Gastrocnemius medialis (tissue), 4 donors: ENCODE data around the gene PRKN. TPM values are rescaled to one million over a fixed set of nuclear protein-coding genes. Genes with fewer than 3 reads are reported as not detected.

Experiments used
- ATAC-seq, 2 donors: fragments of 150-250 bp; one replicate each; pipeline ENCODE4 v1.9.1; 2016
- DNase-seq, 2 donors: peaks; one replicate each; pipeline ENCODE4 v3.0.0-alpha.2; 2019
- H3K27ac ChIP-seq, 4 donors: fragments of 200-600 bp; sonication (generic); 1 replicate in 1 of 4; 2 replicates in 3 of 4; pipeline ENCODE4 v1.5.1; 2016 to 2018; ENCODE audit warnings: mild to moderate bottlenecking in 2 of 4, moderate library complexity in 1 of 4
- H3K27me3 ChIP-seq, 3 donors: fragments of 200-600 bp; sonication (generic) in 2 of 3; 1 replicate in 1 of 3; 2 replicates in 2 of 3; pipeline versions ENCODE4 v1.5.1 to v1.6.0; 2016 to 2019; ENCODE audit warnings: mild to moderate bottlenecking in 1 of 3, moderate library complexity in 1 of 3
- H3K36me3 ChIP-seq, 2 donors: fragments of 200-600 bp; sonication (generic) in 1 of 2; one replicate each; pipeline ENCODE4 v1.5.1; 2017 to 2018
- H3K4me1 ChIP-seq, 2 donors: fragments of 200-600 bp; sonication (generic) in 1 of 2; one replicate each; pipeline ENCODE4 v1.5.1; 2016 to 2017; ENCODE audit warnings: mild to moderate bottlenecking in 2 of 2
- H3K4me3 ChIP-seq, 4 donors: fragments of 200-600 bp; sonication (generic) in 3 of 4; 1 replicate in 1 of 4; 2 replicates in 3 of 4; pipeline ENCODE4 v1.5.1; 2016 to 2019; ENCODE audit warnings: mild to moderate bottlenecking in 2 of 4
- H3K9me3 ChIP-seq, 3 donors: fragments of 200-600 bp; sonication (generic) in 2 of 3; 1 replicate in 1 of 3; 2 replicates in 2 of 3; pipeline ENCODE4 v1.5.1; 2016 to 2019
- POLR2A ChIP-seq, 2 donors: fragments of 450-650 bp; IDR thresholded peaks; one replicate each; pipeline ENCODE4 v1.6.1; 2017; ENCODE audit warnings: antibody characterized with exemption in 2 of 2, mild to moderate bottlenecking in 2 of 2, moderate library complexity in 2 of 2
- in situ Hi-C, 4 donors: fragments of 200-750 bp; cut with MboI; loops; one replicate each; pipeline versions ENCODE4 v1.15.0 to v1.8.0; 2017; ENCODE audit warnings: low sequenced_read_pairs in 4 of 4
- intact Hi-C: fragments of 100-400 bp; cut with DNase I; formaldehyde crosslinking; loops from one replicate; pipeline ENCODE4 v1.15.1; 2023; ENCODE audit warnings: low total_unique reads
- total RNA-seq, 4 donors: library from RNA; depleted of rRNA; stranded (reverse); fragments of >200 nt; gene quantifications; one replicate each; pipeline versions ENCODE4 v1.1.0 to v1.2.3, GENCODE V29; 2016
- TF ChIP-seq, protein P1 (sequence below), 5 experiments: fragments of 450-650 bp in 3 of 5; fragments of 200-600 bp in 2 of 5; sonication (generic) in 2 of 5; IDR thresholded peaks in 4 of 5; conservative IDR thresholded peaks in 1 of 5; 1 replicate in 4 of 5; 2 replicates in 1 of 5; pipeline ENCODE4 v1.5.1; 2016 to 2019; ENCODE audit warnings: antibody characterized with exemption in 5 of 5, mild to moderate bottlenecking in 3 of 5, moderate library complexity in 3 of 5

Gene PRKN
- total RNA-seq, 4 donors from 2014 or later, result 8.4 to 21.6 (median 13.7) TPM

DNA sequence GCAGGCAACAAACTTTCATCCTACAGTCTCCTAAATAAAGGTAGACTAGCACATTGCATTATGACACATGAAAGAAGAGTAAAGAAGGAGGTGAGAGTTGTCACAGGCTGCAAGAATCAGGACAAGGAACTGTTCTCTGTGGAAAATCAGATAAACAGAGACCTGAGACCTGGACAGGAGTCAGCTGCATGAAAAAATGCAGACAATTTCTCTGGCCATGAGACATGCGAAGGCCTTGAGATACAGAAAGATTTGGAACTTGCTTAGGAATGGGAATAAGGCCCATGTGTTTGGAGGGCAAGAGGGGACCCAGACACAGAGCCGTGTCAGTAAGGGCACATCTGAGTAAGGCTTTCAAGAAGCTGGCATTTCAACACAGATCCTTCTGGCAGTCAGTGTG, 779.1 kb downstream of the PRKN start:
- Histone ChIP-seq H3K27ac (no peak overlapping the region), H3K36me3 (no peaks in the 10 kb centered on the region), H3K4me3 (no peak overlapping the region), H3K9me3 (no peaks in the 10 kb centered on the region), H3K4me1 (peaks cover 0 to 10% of the 10 kb centered on the region in 2 donors), H3K27me3 (no peaks in the 10 kb centered on the region)
- no peak for ATAC-seq
- intact Hi-C loops (no loop called here), in situ Hi-C loops (no loop called here)
- no peak for TF ChIP-seq POLR2A (IDR thresholded peaks at IDR 0.05)
- TF ChIP-seq, protein P1, sequence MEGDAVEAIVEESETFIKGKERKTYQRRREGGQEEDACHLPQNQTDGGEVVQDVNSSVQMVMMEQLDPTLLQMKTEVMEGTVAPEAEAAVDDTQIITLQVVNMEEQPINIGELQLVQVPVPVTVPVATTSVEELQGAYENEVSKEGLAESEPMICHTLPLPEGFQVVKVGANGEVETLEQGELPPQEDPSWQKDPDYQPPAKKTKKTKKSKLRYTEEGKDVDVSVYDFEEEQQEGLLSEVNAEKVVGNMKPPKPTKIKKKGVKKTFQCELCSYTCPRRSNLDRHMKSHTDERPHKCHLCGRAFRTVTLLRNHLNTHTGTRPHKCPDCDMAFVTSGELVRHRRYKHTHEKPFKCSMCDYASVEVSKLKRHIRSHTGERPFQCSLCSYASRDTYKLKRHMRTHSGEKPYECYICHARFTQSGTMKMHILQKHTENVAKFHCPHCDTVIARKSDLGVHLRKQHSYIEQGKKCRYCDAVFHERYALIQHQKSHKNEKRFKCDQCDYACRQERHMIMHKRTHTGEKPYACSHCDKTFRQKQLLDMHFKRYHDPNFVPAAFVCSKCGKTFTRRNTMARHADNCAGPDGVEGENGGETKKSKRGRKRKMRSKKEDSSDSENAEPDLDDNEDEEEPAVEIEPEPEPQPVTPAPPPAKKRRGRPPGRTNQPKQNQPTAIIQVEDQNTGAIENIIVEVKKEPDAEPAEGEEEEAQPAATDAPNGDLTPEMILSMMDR (IDR thresholded peaks at IDR 0.05 in 4 of 5, conservative IDR thresholded peaks at IDR 0.05 in 1 of 5), result no peak
- DNase-seq, result no peak

DNA sequence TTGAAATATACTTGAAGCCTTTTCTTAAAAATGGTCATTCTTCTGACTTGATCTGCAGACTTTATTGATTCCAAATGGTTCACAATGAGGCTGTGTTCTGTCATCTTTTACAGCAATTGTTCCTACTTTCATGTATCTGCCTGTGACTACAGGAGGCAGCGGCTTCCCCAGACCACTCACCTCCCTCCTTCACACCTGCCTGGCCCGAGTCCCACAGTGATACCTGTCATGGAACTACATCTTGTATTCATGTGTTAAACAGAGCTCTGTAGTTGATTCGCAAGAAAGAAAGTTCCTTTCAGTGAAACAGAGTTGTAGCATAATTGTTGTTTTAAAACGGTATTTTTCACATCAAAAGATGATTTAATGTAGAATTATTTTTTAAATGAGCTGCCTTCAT, 780.2 kb downstream of the PRKN start:
- H3K9me3 ChIP-seq, result no peaks in the 10 kb centered on the region
- no peak overlapping the region for H3K4me3 ChIP-seq
- in situ Hi-C loops (no loop called here), intact Hi-C loops (no loop called here)
- no peak overlapping the region for H3K27ac ChIP-seq
- H3K27me3 ChIP-seq, result no peaks in the 10 kb centered on the region
- H3K4me1 ChIP-seq, result peaks cover 0 to 10% of the 10 kb centered on the region in 2 donors
- no peaks in the 10 kb centered on the region for H3K36me3 ChIP-seq
- TF ChIP-seq POLR2A (IDR thresholded peaks at IDR 0.05), result no peak
- TF ChIP-seq, protein P1 (IDR thresholded peaks at IDR 0.05 in 4 of 5, conservative IDR thresholded peaks at IDR 0.05 in 1 of 5), result no peak
- ATAC-seq, result no peak
- no peak for DNase-seq

DNA sequence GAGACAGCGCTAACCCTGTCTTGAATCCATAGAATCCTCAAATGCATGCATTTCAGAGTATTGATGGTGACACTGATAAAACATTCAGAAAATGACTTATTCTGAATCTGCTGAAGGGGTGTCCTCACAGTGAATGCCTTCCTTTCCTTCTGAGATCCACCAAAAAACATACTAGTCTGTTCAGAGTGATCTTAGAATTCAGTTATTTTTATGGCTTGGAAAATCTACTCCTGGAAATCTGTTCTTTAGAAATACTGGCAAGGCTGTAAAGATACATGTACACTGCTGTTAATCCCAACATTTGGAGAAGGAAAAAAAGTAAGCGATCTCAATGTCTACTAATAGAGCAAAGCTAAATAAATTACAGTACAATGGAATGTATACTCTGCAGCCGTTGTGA, 781.1 kb downstream of the PRKN start:
- TF ChIP-seq, protein P1 (IDR thresholded peaks at IDR 0.05 in 4 of 5, conservative IDR thresholded peaks at IDR 0.05 in 1 of 5), result no peak
- TF ChIP-seq POLR2A (IDR thresholded peaks at IDR 0.05), result no peak
- intact Hi-C loops, result no loop called here
- peaks cover 0 to 7% of the 10 kb centered on the region in 2 donors for H3K4me1 ChIP-seq
- DNase-seq (no peak), ATAC-seq (no peak)
- H3K27me3 ChIP-seq, result no peaks in the 10 kb centered on the region
- in situ Hi-C loops, result no loop called here
- no peak overlapping the region for H3K4me3 ChIP-seq
- H3K36me3 ChIP-seq, result no peaks in the 10 kb centered on the region
- H3K27ac ChIP-seq, result no peak overlapping the region
- H3K9me3 ChIP-seq, result no peaks in the 10 kb centered on the region

DNA sequence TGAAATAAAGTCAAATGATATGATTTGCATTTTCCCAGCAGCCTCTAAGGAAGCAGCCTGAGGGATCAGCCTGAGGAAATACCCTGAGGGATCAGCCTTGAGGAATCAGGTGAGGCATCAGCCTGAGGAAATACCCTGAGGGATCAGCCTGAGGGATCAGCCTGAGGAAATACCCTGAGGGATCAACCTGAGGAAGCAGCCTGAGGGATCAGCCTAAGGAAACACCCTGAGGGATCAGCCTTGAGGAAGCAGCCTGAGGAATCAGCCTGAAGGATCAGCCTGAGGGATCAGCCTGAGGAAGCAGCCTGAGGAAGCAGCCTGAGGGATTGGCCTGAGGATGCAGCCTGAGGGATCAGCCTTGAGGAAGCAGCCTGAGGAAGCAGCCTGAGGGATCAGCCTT, 784.0 kb downstream of the PRKN start:
- DNase-seq, result no peak
- Histone ChIP-seq H3K27me3 (no peaks in the 10 kb centered on the region), H3K4me1 (no peaks in the 10 kb centered on the region), H3K4me3 (no peak overlapping the region), H3K9me3 (no peaks in the 10 kb centered on the region), H3K27ac (no peak overlapping the region), H3K36me3 (no peaks in the 10 kb centered on the region)
- in situ Hi-C loops (no loop called here), intact Hi-C loops (no loop called here)
- no peak for TF ChIP-seq POLR2A (IDR thresholded peaks at IDR 0.05)
- TF ChIP-seq, protein P1 (IDR thresholded peaks at IDR 0.05 in 4 of 5, conservative IDR thresholded peaks at IDR 0.05 in 1 of 5), result no peak
- no peak for ATAC-seq

DNA sequence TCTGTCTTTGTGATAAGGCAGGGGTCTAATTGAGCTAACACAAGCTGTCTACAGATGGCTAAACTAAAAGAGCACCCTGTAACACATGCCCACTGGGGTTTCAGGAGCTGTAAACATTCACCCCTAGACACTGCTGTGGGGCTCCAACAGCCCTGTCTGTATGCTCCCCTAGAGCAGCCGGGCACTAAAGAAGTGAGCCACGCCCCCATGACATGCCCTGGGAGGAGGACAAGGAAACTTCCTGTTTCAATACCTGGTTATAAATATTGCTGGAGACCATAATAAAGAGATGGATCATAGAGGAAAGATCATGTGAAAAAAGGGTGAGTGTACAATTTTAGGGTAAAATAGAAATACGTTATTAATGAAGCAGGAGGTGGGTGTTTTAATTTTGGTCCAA, 786.0 kb downstream of the PRKN start:
- intact Hi-C loops (no loop called here), in situ Hi-C loops (no loop called here)
- Histone ChIP-seq H3K4me1 (no peaks in the 10 kb centered on the region), H3K27me3 (no peaks in the 10 kb centered on the region), H3K27ac (no peak overlapping the region), H3K4me3 (no peak overlapping the region), H3K9me3 (no peaks in the 10 kb centered on the region), H3K36me3 (no peaks in the 10 kb centered on the region)
- TF ChIP-seq POLR2A (IDR thresholded peaks at IDR 0.05), result no peak
- TF ChIP-seq, protein P1 (IDR thresholded peaks at IDR 0.05 in 4 of 5, conservative IDR thresholded peaks at IDR 0.05 in 1 of 5), result no peak
- no peak for DNase-seq
- no peak for ATAC-seq
